Endothelial cell of umbilical vein (primary cell): ENCODE results near the gene LIM2. TPM values are rescaled to one million over a fixed set of nuclear protein-coding genes. Genes with fewer than 3 reads are reported as not detected.

ENCODE experiments used
- Bru-seq: library from RNA; stranded (reverse); fragments of 400-500 nt; gene quantifications from one replicate; lab custom pipeline; 2021; lab: Mats Ljungman, UMichigan
- BruChase-seq, 2 experiments: library from RNA; stranded (reverse); fragments of 400-500 nt; gene quantifications; one replicate each; lab custom pipeline; 2021; lab: Mats Ljungman, UMichigan
- BruUV-seq: library from RNA; stranded (reverse); fragments of 400-500 nt; replicated peaks from 2 replicates; lab custom pipeline; 2021; lab: Mats Ljungman, UMichigan
- CTCF ChIA-PET: fragments of 300-600, 350-600 bp; sonication (Branson Sonifier 250); formaldehyde crosslinking; loops from one replicate; lab custom pipeline; 2021; ENCODE audit warnings: antibody characterized with exemption, inconsistent platforms; lab: Charles Lee
- POLR2A ChIA-PET: fragments of 300-600, 350-600 bp; sonication (Branson Sonifier 250); formaldehyde crosslinking; loops from one replicate; lab custom pipeline; 2021; ENCODE audit warnings: antibody characterized with exemption, inconsistent platforms; lab: Charles Lee
- DNase-seq: peaks from one replicate; pipeline ENCODE4 v3.0.0-alpha.2; 2011; ENCODE audit warnings: low read depth, low spot score
- FAIRE-seq: peaks from 2 replicates; lab custom pipeline; 2011; peaks lifted over from hg19 to GRCh38; lab: Jason Lieb, UNC
- H2AFZ ChIP-seq: 2 replicates; pipeline ENCODE4 v1.6.0; 2012; ENCODE audit warnings: low read depth, low read length, control low read depth, inconsistent platforms
- H3K27ac ChIP-seq: 2 replicates; pipeline ENCODE4 v1.5.1; 2011; ENCODE audit warnings: low read depth, mild to moderate bottlenecking, control low read depth, low read length, moderate library complexity; ENCODE audit not compliant: insufficient read depth
- H3K27me3 ChIP-seq, 2 experiments: 2 replicates each; pipeline versions ENCODE4 v1.6.0 to v1.6.1; 2011; ENCODE audit warnings: low read length in 2 of 2, mixed read lengths in 1 of 2; ENCODE audit not compliant: control insufficient read depth in 2 of 2, insufficient read depth in 2 of 2
- H3K36me3 ChIP-seq, 2 experiments: 2 replicates in 1 of 2; 3 replicates in 1 of 2; pipeline ENCODE4 v1.5.1; 2011; ENCODE audit warnings: low read length in 2 of 2, mild to moderate bottlenecking in 1 of 2, moderate library complexity in 1 of 2; ENCODE audit not compliant: control insufficient read depth in 2 of 2, insufficient read depth in 2 of 2; ENCODE audit errors: extremely low read depth in 1 of 2
- H3K4me1 ChIP-seq: 3 replicates; pipeline ENCODE4 v1.5.1; 2011; ENCODE audit warnings: mild to moderate bottlenecking, low read length; ENCODE audit not compliant: control insufficient read depth, insufficient read depth; ENCODE audit errors: extremely low read depth
- H3K4me2 ChIP-seq: 2 replicates; pipeline ENCODE4 v1.6.1; 2011; ENCODE audit warnings: low read length, control low read depth, mixed read lengths; ENCODE audit not compliant: insufficient read depth
- H3K4me3 ChIP-seq, 3 experiments: fragments of 200-600 bp in 1 of 3; sonication (generic), shearing (Covaris generic) in 1 of 3; replicated peaks in 1 of 3; 2 replicates each; pipeline ENCODE4 v1.5.1; 2011 to 2016; ENCODE audit warnings: control low read depth in 3 of 3, low read length in 3 of 3, mild to moderate bottlenecking in 2 of 3, inconsistent platforms in 1 of 3, low read depth in 1 of 3, moderate library complexity in 1 of 3; ENCODE audit not compliant: insufficient read depth in 1 of 3
- H3K79me2 ChIP-seq: 2 replicates; pipeline ENCODE4 v1.6.0; 2012; ENCODE audit warnings: low read length, inconsistent platforms; ENCODE audit not compliant: control insufficient read depth, insufficient read depth
- H3K9ac ChIP-seq: replicated peaks from 2 replicates; pipeline ENCODE3; 2011; ENCODE audit warnings: low read length, control low read depth; ENCODE audit not compliant: insufficient read depth; ENCODE audit errors: extremely low read depth
- H3K9me1 ChIP-seq: replicated peaks from 3 replicates; pipeline ENCODE4 v1.6.0; 2011; ENCODE audit warnings: mild to moderate bottlenecking, low read length; ENCODE audit not compliant: control insufficient read depth, insufficient read depth; ENCODE audit errors: extremely low read depth
- H3K9me3 ChIP-seq: replicated peaks from 2 replicates; pipeline ENCODE4 v1.5.1; 2012; ENCODE audit warnings: low read length, inconsistent platforms; ENCODE audit not compliant: control insufficient read depth, insufficient read depth
- H4K20me1 ChIP-seq: replicated peaks from 2 replicates; pipeline ENCODE3; 2011; ENCODE audit warnings: mild to moderate bottlenecking, low read length; ENCODE audit not compliant: control insufficient read depth, insufficient read depth; ENCODE audit errors: extremely low read depth
- CTCF ChIP-seq, 2 donors: IDR thresholded peaks; 1 replicate in 1 of 2; 2 replicates in 1 of 2; pipeline ENCODE4 v1.5.1; 2011; ENCODE audit warnings: low read length in 2 of 2, mild to moderate bottlenecking in 2 of 2, moderate library complexity in 2 of 2, control low read depth in 1 of 2, inconsistent platforms in 1 of 2, low read depth in 1 of 2; ENCODE audit not compliant: insufficient read depth in 1 of 2; ENCODE audit errors: extremely low read depth in 1 of 2
- EZH2 ChIP-seq: IDR thresholded peaks from 2 replicates; pipeline ENCODE4 v1.6.1; 2012; ENCODE audit warnings: borderline replicate concordance, low read depth, mild to moderate bottlenecking, moderate library complexity, low read length, inconsistent platforms; ENCODE audit not compliant: severe bottlenecking
- FOS ChIP-seq: IDR thresholded peaks from 2 replicates; pipeline ENCODE4 v1.6.1; 2011; ENCODE audit warnings: mild to moderate bottlenecking, low read length, moderate library complexity, borderline replicate concordance; ENCODE audit not compliant: insufficient read depth
- GATA2 ChIP-seq: IDR thresholded peaks from 2 replicates; pipeline ENCODE4 v1.7.0; 2011; ENCODE audit warnings: low read depth, mild to moderate bottlenecking, moderate library complexity, mixed read lengths, low read length; ENCODE audit not compliant: insufficient read length, insufficient read depth
- MAX ChIP-seq: IDR thresholded peaks from 2 replicates; pipeline ENCODE4 v1.6.1; 2011; ENCODE audit not compliant: insufficient read depth, insufficient read length
- MYC ChIP-seq: IDR thresholded peaks from one replicate; pipeline ENCODE4 v1.6.1; 2011; ENCODE audit warnings: mild to moderate bottlenecking, low read depth, low read length
- POLR2A ChIP-seq: IDR thresholded peaks from 2 replicates; pipeline ENCODE4 v1.6.1; 2012; ENCODE audit warnings: low read depth, mild to moderate bottlenecking, control low read depth, low read length
- dilution Hi-C: fragments of 300-500 bp; cut with MboI; formaldehyde crosslinking; loops from one replicate; pipeline ENCODE4 v1.15.0; 2019; ENCODE audit warnings: low sequenced_read_pairs; ENCODE audit not compliant: extremely low pct_ligation_motif_present
- intact Hi-C: fragments of 100-400 bp; cut with micrococcal nuclease; formaldehyde crosslinking; loops from one replicate; pipeline ENCODE4 v1.10.0; 2022
- long read RNA-seq: library from polyadenylated mRNA; stranded (forward); transcript quantifications from one replicate; pipeline ENCODE4 v2.0.0, GENCODE V29; 2021
- polyA minus RNA-seq, 3 experiments: library from RNA; depleted of rRNA, polyadenylated mRNA; stranded (reverse); fragments of >200 nt; gene quantifications; 1 replicate in 1 of 3; 2 replicates in 2 of 3; pipeline ENCODE4 v1.2.3, GENCODE V29; 2011
- polyA plus RNA-seq, 4 experiments: library from polyadenylated mRNA; depleted of rRNA in 3 of 4; stranded (reverse) in 3 of 4; unstranded in 1 of 4; fragments of >200 nt; gene quantifications; 2 replicates each; pipeline versions ENCODE4 v1.2.1 to v1.2.3, GENCODE V29; 2011 to 2012; ENCODE audit warnings: missing spikeins in 1 of 4
- total RNA-seq: library from RNA; stranded (reverse); gene quantifications from 2 replicates; pipeline ENCODE4 v1.2.3, GENCODE V29; 2021

LIM2 gene
- total RNA-seq (not detected in 2 replicates), polyA plus RNA-seq (not detected in 2 replicates), polyA minus RNA-seq (not detected in 2 replicates), Bru-seq, nascent RNA (not detected), BruChase-seq, experiment 1, labeled RNA remaining after a 6-hour chase (not detected), BruChase-seq, experiment 2, labeled RNA remaining after a 2-hour chase (not detected)
- not detected in 2 replicates for polyA plus RNA-seq (2011; cell fraction: cytosol; rRNA removed)
- polyA plus RNA-seq (2011; cell fraction: nucleus; rRNA removed) = not detected in 2 replicates
- not detected in 2 replicates for polyA plus RNA-seq (2012)
- polyA minus RNA-seq (2011; cell fraction: cytosol; rRNA and poly(A)+ RNA removed) = not detected
- polyA minus RNA-seq (2011; cell fraction: nucleus; rRNA and poly(A)+ RNA removed) = not detected in 2 replicates
- long read RNA-seq = 0 reads

- ChIA-PET CTCF (interaction anchor here (0.8 kb wide), 1 partner anchor 8 kb away, joined by 3 read pairs; no protein-coding TSS in a partner anchor), POLR2A (no interaction called here)
- Histone ChIP-seq H4K20me1 (no peaks in the 10 kb centered on the region), H3K27ac (no peak within 1 kb of the TSS), H3K27me3 (no peaks in the 10 kb centered on the region), H3K4me2 (no peak within 1 kb of the TSS), H3K4me1 (no peaks in the 10 kb centered on the region), H3K9ac (no peak within 1 kb of the TSS), H3K9me3 (no peaks in the 10 kb centered on the region), H3K36me3 (no peaks in the 10 kb centered on the region), H3K79me2 (no peaks in the 10 kb centered on the region), H3K4me3 (no peak within 1 kb of the TSS), H3K9me1 (no peaks in the 10 kb centered on the region), H2AFZ (no peak within 1 kb of the TSS)
- intact Hi-C loops = no loop called here
- FAIRE-seq (no peak), DNase-seq (no peak)
- TF ChIP-seq GATA2 (no peak), FOS (no peak), EZH2 (no peak), MYC (no peak), POLR2A (no peak), CTCF (IDR thresholded peaks at IDR 0.05; ENCODE audit: extremely low read depth in 1 of 2, insufficient read depth in 1 of 2, low read depth in 1 of 2, low read length in 2 of 2) (no peak), MAX (no peak)
- no TSS peak for BruUV-seq
- dilution Hi-C loops = no loop called here
Observed at GRCh38 chr19:51387924-51388389, at the start of gene LIM2. LIM2 (minus strand) TSS chr19:51387974; CDS start chr19:51387443, 531 bp downstream.
